Endothelial cell of umbilical vein (primary cell): ENCODE data around the gene B4GALT5. TPM values are rescaled to one million over a fixed set of nuclear protein-coding genes. Genes with fewer than 3 reads are reported as not detected.

Source experiments
- BruUV-seq: library from RNA; stranded (reverse); fragments of 400-500 nt; replicated peaks from 2 replicates; lab custom pipeline; 2021; lab: Mats Ljungman, UMichigan
- CTCF ChIA-PET: fragments of 300-600, 350-600 bp; sonication (Branson Sonifier 250); formaldehyde crosslinking; loops from one replicate; lab custom pipeline; 2021; ENCODE audit warnings: antibody characterized with exemption, inconsistent platforms; lab: Charles Lee
- POLR2A ChIA-PET: fragments of 300-600, 350-600 bp; sonication (Branson Sonifier 250); formaldehyde crosslinking; loops from one replicate; lab custom pipeline; 2021; ENCODE audit warnings: antibody characterized with exemption, inconsistent platforms; lab: Charles Lee
- DNase-seq: peaks from one replicate; pipeline ENCODE4 v3.0.0-alpha.2; 2011; ENCODE audit warnings: low read depth, low spot score
- FAIRE-seq: peaks from 2 replicates; lab custom pipeline; 2011; peaks lifted over from hg19 to GRCh38; lab: Jason Lieb, UNC
- H2AFZ ChIP-seq: 2 replicates; pipeline ENCODE4 v1.6.0; 2012; ENCODE audit warnings: low read depth, low read length, control low read depth, inconsistent platforms
- H3K27ac ChIP-seq: 2 replicates; pipeline ENCODE4 v1.5.1; 2011; ENCODE audit warnings: low read depth, mild to moderate bottlenecking, control low read depth, low read length, moderate library complexity; ENCODE audit not compliant: insufficient read depth
- H3K27me3 ChIP-seq, 2 experiments: 2 replicates each; pipeline versions ENCODE4 v1.6.0 to v1.6.1; 2011; ENCODE audit warnings: low read length in 2 of 2, mixed read lengths in 1 of 2; ENCODE audit not compliant: control insufficient read depth in 2 of 2, insufficient read depth in 2 of 2
- H3K36me3 ChIP-seq, 2 experiments: 2 replicates in 1 of 2; 3 replicates in 1 of 2; pipeline ENCODE4 v1.5.1; 2011; ENCODE audit warnings: low read length in 2 of 2, mild to moderate bottlenecking in 1 of 2, moderate library complexity in 1 of 2; ENCODE audit not compliant: control insufficient read depth in 2 of 2, insufficient read depth in 2 of 2; ENCODE audit errors: extremely low read depth in 1 of 2
- H3K4me1 ChIP-seq: 3 replicates; pipeline ENCODE4 v1.5.1; 2011; ENCODE audit warnings: mild to moderate bottlenecking, low read length; ENCODE audit not compliant: control insufficient read depth, insufficient read depth; ENCODE audit errors: extremely low read depth
- H3K4me2 ChIP-seq: 2 replicates; pipeline ENCODE4 v1.6.1; 2011; ENCODE audit warnings: low read length, control low read depth, mixed read lengths; ENCODE audit not compliant: insufficient read depth
- H3K4me3 ChIP-seq, 3 experiments: fragments of 200-600 bp in 1 of 3; sonication (generic), shearing (Covaris generic) in 1 of 3; replicated peaks in 1 of 3; 2 replicates each; pipeline ENCODE4 v1.5.1; 2011 to 2016; ENCODE audit warnings: control low read depth in 3 of 3, low read length in 3 of 3, mild to moderate bottlenecking in 2 of 3, inconsistent platforms in 1 of 3, low read depth in 1 of 3, moderate library complexity in 1 of 3; ENCODE audit not compliant: insufficient read depth in 1 of 3
- H3K79me2 ChIP-seq: 2 replicates; pipeline ENCODE4 v1.6.0; 2012; ENCODE audit warnings: low read length, inconsistent platforms; ENCODE audit not compliant: control insufficient read depth, insufficient read depth
- H3K9ac ChIP-seq: replicated peaks from 2 replicates; pipeline ENCODE3; 2011; ENCODE audit warnings: low read length, control low read depth; ENCODE audit not compliant: insufficient read depth; ENCODE audit errors: extremely low read depth
- H3K9me1 ChIP-seq: replicated peaks from 3 replicates; pipeline ENCODE4 v1.6.0; 2011; ENCODE audit warnings: mild to moderate bottlenecking, low read length; ENCODE audit not compliant: control insufficient read depth, insufficient read depth; ENCODE audit errors: extremely low read depth
- H3K9me3 ChIP-seq: replicated peaks from 2 replicates; pipeline ENCODE4 v1.5.1; 2012; ENCODE audit warnings: low read length, inconsistent platforms; ENCODE audit not compliant: control insufficient read depth, insufficient read depth
- H4K20me1 ChIP-seq: replicated peaks from 2 replicates; pipeline ENCODE3; 2011; ENCODE audit warnings: mild to moderate bottlenecking, low read length; ENCODE audit not compliant: control insufficient read depth, insufficient read depth; ENCODE audit errors: extremely low read depth
- CTCF ChIP-seq, 2 donors: IDR thresholded peaks; 1 replicate in 1 of 2; 2 replicates in 1 of 2; pipeline ENCODE4 v1.5.1; 2011; ENCODE audit warnings: low read length in 2 of 2, mild to moderate bottlenecking in 2 of 2, moderate library complexity in 2 of 2, control low read depth in 1 of 2, inconsistent platforms in 1 of 2, low read depth in 1 of 2; ENCODE audit not compliant: insufficient read depth in 1 of 2; ENCODE audit errors: extremely low read depth in 1 of 2
- EZH2 ChIP-seq: IDR thresholded peaks from 2 replicates; pipeline ENCODE4 v1.6.1; 2012; ENCODE audit warnings: borderline replicate concordance, low read depth, mild to moderate bottlenecking, moderate library complexity, low read length, inconsistent platforms; ENCODE audit not compliant: severe bottlenecking
- FOS ChIP-seq: IDR thresholded peaks from 2 replicates; pipeline ENCODE4 v1.6.1; 2011; ENCODE audit warnings: mild to moderate bottlenecking, low read length, moderate library complexity, borderline replicate concordance; ENCODE audit not compliant: insufficient read depth
- GATA2 ChIP-seq: IDR thresholded peaks from 2 replicates; pipeline ENCODE4 v1.7.0; 2011; ENCODE audit warnings: low read depth, mild to moderate bottlenecking, moderate library complexity, mixed read lengths, low read length; ENCODE audit not compliant: insufficient read length, insufficient read depth
- JUN ChIP-seq: IDR thresholded peaks from 2 replicates; pipeline ENCODE4 v1.6.1; 2011; ENCODE audit warnings: borderline replicate concordance, low read depth; ENCODE audit not compliant: insufficient read length, insufficient read depth
- MAX ChIP-seq: IDR thresholded peaks from 2 replicates; pipeline ENCODE4 v1.6.1; 2011; ENCODE audit not compliant: insufficient read depth, insufficient read length
- MYC ChIP-seq: IDR thresholded peaks from one replicate; pipeline ENCODE4 v1.6.1; 2011; ENCODE audit warnings: mild to moderate bottlenecking, low read depth, low read length
- POLR2A ChIP-seq: IDR thresholded peaks from 2 replicates; pipeline ENCODE4 v1.6.1; 2012; ENCODE audit warnings: low read depth, mild to moderate bottlenecking, control low read depth, low read length
- POLR2AphosphoS5 ChIP-seq: IDR thresholded peaks from 2 replicates; pipeline ENCODE4 v1.6.1; 2012; ENCODE audit warnings: low read depth, mild to moderate bottlenecking, control low read depth, low read length, moderate library complexity; ENCODE audit not compliant: insufficient read depth
- dilution Hi-C: fragments of 300-500 bp; cut with MboI; formaldehyde crosslinking; loops from one replicate; pipeline ENCODE4 v1.15.0; 2019; ENCODE audit warnings: low sequenced_read_pairs; ENCODE audit not compliant: extremely low pct_ligation_motif_present
- intact Hi-C: fragments of 100-400 bp; cut with micrococcal nuclease; formaldehyde crosslinking; loops from one replicate; pipeline ENCODE4 v1.10.0; 2022
- polyA plus RNA-seq, 4 experiments: library from polyadenylated mRNA; depleted of rRNA in 3 of 4; stranded (reverse) in 3 of 4; unstranded in 1 of 4; fragments of >200 nt; gene quantifications; 2 replicates each; pipeline versions ENCODE4 v1.2.1 to v1.2.3, GENCODE V29; 2011 to 2012; ENCODE audit warnings: missing spikeins in 1 of 4
- total RNA-seq: library from RNA; stranded (reverse); gene quantifications from 2 replicates; pipeline ENCODE4 v1.2.3, GENCODE V29; 2021

B4GALT5 gene
- total and polyA plus RNA-seq, 2 donors (not counting 3 experiments of a cell fraction or from before 2014, with no cell fraction given): 54.4 to 70.1 TPM

GRCh38 chr20:49646126-49646525, 67.6 kb downstream of the B4GALT5 start:
- Histone ChIP-seq H4K20me1 (no peaks in the 10 kb centered on the region), H3K9ac (no peak overlapping the region), H3K9me1 (no peaks in the 10 kb centered on the region), H3K27me3 (no peaks in the 10 kb centered on the region), H3K79me2 (no peaks in the 10 kb centered on the region), H3K27ac (no peak overlapping the region), H3K4me3 (no peak overlapping the region), H3K36me3 (peaks cover 14 to 31% of the 10 kb centered on the region in 2 experiments), H3K9me3 (no peaks in the 10 kb centered on the region), H3K4me1 (no peaks in the 10 kb centered on the region), H2AFZ (no peak overlapping the region), H3K4me2 (no peak overlapping the region)
- intact Hi-C loops: no loop called here
- POLR2A ChIA-PET: no interaction called here
- FAIRE-seq (no peak), DNase-seq (no peak)
- dilution Hi-C loops: no loop called here
- CTCF ChIA-PET: no interaction called here
- no TSS peak for BruUV-seq
- TF ChIP-seq POLR2A (no peak), MYC (no peak), FOS (no peak), POLR2AphosphoS5 (no peak), CTCF (IDR thresholded peaks at IDR 0.05; ENCODE audit: extremely low read depth in 1 of 2, insufficient read depth in 1 of 2, low read depth in 1 of 2, low read length in 2 of 2) (no peak), MAX (no peak), GATA2 (no peak), JUN (no peak), EZH2 (no peak)
